ENCODE data around the gene GPR162. TPM values are rescaled to one million over a fixed set of nuclear protein-coding genes. Genes with fewer than 3 reads are reported as not detected.

Gene GPR162
- total RNA-seq (2021) (18.3 and 23.2 TPM in 2 replicates), Bru-seq, nascent RNA (percentile 45 among the genes with signal in this experiment), BruChase-seq, experiment 1, labeled RNA remaining after a 2-hour chase (percentile 52 among the genes with signal in this experiment), BruChase-seq, experiment 2, labeled RNA remaining after a 6-hour chase (percentile 62 among the genes with signal in this experiment)
- long read RNA-seq, transcript GPR162-203 (5 exons, 1,610 nt) = major isoform, 10 of 24 reads
- long read RNA-seq, partial matches to known transcripts = 1 of 24 reads
- long read RNA-seq, other reads (novel, unspliced or antisense) = 7 of 24 reads

DNA sequence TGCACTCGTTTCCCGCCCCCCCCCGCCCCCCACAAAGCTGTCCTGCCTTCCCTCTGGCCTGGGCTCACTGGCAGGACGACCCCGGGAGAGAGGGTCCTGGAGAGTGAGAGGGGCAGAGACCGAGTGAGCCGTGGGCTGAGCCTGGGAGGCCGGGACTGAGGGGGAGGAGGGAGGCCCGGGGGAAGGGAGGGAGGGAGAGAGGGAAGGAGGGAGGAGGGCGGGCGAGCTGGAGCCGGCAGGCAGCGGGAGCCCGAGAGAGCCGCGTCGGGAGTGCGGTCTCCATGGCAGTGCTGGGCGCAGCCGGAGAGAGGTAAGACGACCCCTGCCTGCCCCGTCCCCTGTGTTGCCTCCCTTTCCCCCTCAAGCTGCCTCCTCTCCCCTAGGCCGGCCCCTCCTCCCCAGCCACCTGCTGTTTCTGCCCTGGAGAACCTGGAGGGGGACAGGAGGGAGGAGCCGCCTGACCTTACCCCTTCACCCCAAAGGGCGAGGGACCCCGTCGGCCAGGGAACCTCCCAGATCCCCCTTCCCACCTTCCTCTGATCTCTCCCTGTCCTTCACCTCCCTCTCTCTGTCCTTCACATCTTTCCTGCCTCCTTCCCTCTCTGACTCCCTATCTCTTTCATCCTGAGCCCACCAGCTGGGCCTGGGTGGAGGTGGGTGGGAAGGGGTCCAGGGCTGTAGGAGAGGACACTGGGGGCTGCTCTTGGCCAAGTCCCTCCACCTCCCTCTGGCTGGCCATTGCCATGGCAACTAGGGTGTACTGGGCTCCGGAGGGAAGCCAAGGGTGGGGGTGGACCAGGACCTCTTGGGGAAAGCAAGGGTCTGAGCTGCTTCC, at the start of gene GPR162:
TSS of gene GPR162 (plus strand) at position 231 of the 835 bp plus-strand sequence. CDS start 2,078 bp downstream, outside the sequence.
- Histone ChIP-seq H3K9me3 (ENCODE audit: low read depth, low read length, poor library complexity, severe bottlenecking) (no peaks in the 10 kb centered on the region), H3K4me1 (ENCODE audit: insufficient read depth, low read length, poor library complexity, severe bottlenecking) (peaks cover 29% of the 10 kb centered on the region), H3K36me3 (ENCODE audit: insufficient read depth, low read length, poor library complexity, severe bottlenecking) (no peaks in the 10 kb centered on the region), H3K27me3 (replicated peaks; ENCODE audit: insufficient read depth, low read depth, low read length, poor library complexity) (no peaks in the 10 kb centered on the region), H3K4me3 (ENCODE audit: low read depth, low read length, poor library complexity, severe bottlenecking) (peak within 1 kb of the TSS; percentile 62), H3K27ac (ENCODE audit: low read depth, low read length, poor library complexity, severe bottlenecking) (peak within 1 kb of the TSS; percentile 69)
- BruUV-seq (replicated peaks) = no TSS peak
- TF ChIP-seq, protein P1, sequence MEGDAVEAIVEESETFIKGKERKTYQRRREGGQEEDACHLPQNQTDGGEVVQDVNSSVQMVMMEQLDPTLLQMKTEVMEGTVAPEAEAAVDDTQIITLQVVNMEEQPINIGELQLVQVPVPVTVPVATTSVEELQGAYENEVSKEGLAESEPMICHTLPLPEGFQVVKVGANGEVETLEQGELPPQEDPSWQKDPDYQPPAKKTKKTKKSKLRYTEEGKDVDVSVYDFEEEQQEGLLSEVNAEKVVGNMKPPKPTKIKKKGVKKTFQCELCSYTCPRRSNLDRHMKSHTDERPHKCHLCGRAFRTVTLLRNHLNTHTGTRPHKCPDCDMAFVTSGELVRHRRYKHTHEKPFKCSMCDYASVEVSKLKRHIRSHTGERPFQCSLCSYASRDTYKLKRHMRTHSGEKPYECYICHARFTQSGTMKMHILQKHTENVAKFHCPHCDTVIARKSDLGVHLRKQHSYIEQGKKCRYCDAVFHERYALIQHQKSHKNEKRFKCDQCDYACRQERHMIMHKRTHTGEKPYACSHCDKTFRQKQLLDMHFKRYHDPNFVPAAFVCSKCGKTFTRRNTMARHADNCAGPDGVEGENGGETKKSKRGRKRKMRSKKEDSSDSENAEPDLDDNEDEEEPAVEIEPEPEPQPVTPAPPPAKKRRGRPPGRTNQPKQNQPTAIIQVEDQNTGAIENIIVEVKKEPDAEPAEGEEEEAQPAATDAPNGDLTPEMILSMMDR (conservative IDR thresholded peaks at IDR 0.05; ENCODE audit: low read depth, low read length) = no peak
- TF ChIP-seq EZH2 (IDR thresholded peaks at IDR 0.05; ENCODE audit: borderline replicate concordance, low read depth, low read length, poor library complexity, severe bottlenecking) = no peak
- POLR2A ChIA-PET (ENCODE audit: low non-redundant PET) = interaction anchor here (0.8 kb wide), 1 partner anchor 132 kb away, joined by 6 read pairs; no protein-coding TSS in a partner anchor
- CTCF ChIA-PET = interaction anchor here (0.5 to 1.9 kb wide), 4 partner anchors 47 to 157 kb away, joined by 3 to 6 read pairs (median 5); partner anchors contain the start of gene MLF2
- DNase-seq (ENCODE audit: low spot score) = peak; percentile 81
- intact Hi-C loops (cut with micrococcal nuclease; ENCODE audit: unreplicated experiment) = no loop called here

DNA sequence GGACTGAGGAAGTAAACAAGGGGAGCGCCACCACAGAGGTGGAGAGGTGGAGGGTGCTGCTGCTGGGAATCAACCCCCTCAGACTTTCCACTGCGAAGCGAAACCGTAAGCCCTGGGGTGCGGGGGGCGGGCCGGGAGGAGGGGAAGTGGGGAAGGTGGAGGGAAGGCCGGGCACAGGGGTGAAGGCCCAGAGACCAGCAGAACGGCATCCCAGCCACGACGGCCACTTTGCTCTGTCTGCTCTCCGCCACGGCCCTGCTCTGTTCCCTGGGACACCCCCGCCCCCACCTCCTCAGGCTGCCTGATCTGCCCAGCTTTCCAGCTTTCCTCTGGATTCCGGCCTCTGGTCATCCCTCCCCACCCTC, 49.3 kb upstream of the GPR162 start, which contains the start of gene LAG3:
TSS of gene LAG3 (plus strand) at position 190 of the 365 bp plus-strand sequence. CDS start 333 bp downstream, outside the sequence.
- intact Hi-C loops (cut with micrococcal nuclease; ENCODE audit: unreplicated experiment) = no loop called here
- no peak within 1 kb of the TSS for H3K4me3 ChIP-seq (ENCODE audit: low read depth, low read length, poor library complexity, severe bottlenecking)
- no peaks in the 10 kb centered on the region for H3K27me3 ChIP-seq (replicated peaks; ENCODE audit: insufficient read depth, low read depth, low read length, poor library complexity)
- DNase-seq (ENCODE audit: low spot score) = no peak
- H3K36me3 ChIP-seq (ENCODE audit: insufficient read depth, low read length, poor library complexity, severe bottlenecking) = peaks cover 47% of the 10 kb centered on the region
- no TSS peak for BruUV-seq (replicated peaks)
- ChIA-PET CTCF (interaction anchor here (0.7 kb wide), 1 partner anchor 18 kb away, joined by 6 read pairs; no protein-coding TSS in a partner anchor), POLR2A (ENCODE audit: low non-redundant PET) (no interaction called here)
- peak within 1 kb of the TSS; percentile 40 for H3K27ac ChIP-seq (ENCODE audit: low read depth, low read length, poor library complexity, severe bottlenecking)
- H3K9me3 ChIP-seq (ENCODE audit: low read depth, low read length, poor library complexity, severe bottlenecking) = no peaks in the 10 kb centered on the region
- H3K4me1 ChIP-seq (ENCODE audit: insufficient read depth, low read length, poor library complexity, severe bottlenecking) = peaks cover 17% of the 10 kb centered on the region
- TF ChIP-seq EZH2 (IDR thresholded peaks at IDR 0.05; ENCODE audit: borderline replicate concordance, low read depth, low read length, poor library complexity, severe bottlenecking) = no peak
- TF ChIP-seq, protein P1 (conservative IDR thresholded peaks at IDR 0.05; ENCODE audit: low read depth, low read length) = no peak

DNA sequence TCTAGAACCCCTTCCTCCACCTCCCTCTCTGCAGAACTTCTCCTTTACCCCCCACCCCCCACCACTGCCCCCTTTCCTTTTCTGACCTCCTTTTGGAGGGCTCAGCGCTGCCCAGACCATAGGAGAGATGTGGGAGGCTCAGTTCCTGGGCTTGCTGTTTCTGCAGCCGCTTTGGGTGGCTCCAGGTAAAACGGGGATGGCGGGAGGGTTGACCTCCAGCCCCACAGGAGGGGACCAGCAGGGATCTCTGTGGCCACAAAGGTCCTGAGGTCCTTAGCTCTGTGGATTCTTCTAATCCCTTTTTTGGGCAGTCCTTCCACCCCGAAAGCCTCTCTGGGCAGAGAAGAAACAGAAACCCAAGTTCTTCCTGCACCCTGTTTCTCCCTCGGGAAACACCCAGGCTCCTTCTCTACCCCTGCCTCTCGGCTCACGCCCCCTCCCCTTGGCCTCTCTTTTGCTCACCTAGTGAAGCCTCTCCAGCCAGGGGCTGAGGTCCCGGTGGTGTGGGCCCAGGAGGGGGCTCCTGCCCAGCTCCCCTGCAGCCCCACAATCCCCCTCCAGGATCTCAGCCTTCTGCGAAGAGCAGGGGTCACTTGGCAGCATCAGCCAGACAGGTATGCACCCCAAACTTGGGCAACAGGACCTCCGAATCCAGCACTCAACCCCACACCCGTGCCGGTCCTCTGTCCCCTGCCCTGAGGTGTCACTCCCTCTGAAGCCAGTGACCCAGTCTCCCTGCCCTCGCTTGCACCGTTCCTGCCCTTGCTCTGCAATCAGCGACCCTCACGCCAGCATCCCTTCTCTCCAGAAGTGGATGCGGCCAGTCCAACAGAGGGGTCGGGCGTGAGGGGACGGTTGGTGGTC, 48.7 kb upstream of the GPR162 start:
- POLR2A ChIA-PET (ENCODE audit: low non-redundant PET) = no interaction called here
- Histone ChIP-seq H3K27ac (ENCODE audit: low read depth, low read length, poor library complexity, severe bottlenecking) (no peak overlapping the region), H3K27me3 (replicated peaks; ENCODE audit: insufficient read depth, low read depth, low read length, poor library complexity) (no peaks in the 10 kb centered on the region), H3K4me3 (ENCODE audit: low read depth, low read length, poor library complexity, severe bottlenecking) (no peak overlapping the region), H3K9me3 (ENCODE audit: low read depth, low read length, poor library complexity, severe bottlenecking) (no peaks in the 10 kb centered on the region), H3K36me3 (ENCODE audit: insufficient read depth, low read length, poor library complexity, severe bottlenecking) (peaks cover 50% of the 10 kb centered on the region), H3K4me1 (ENCODE audit: insufficient read depth, low read length, poor library complexity, severe bottlenecking) (peaks cover 17% of the 10 kb centered on the region)
- BruUV-seq (replicated peaks) = no TSS peak
- TF ChIP-seq, protein P1 (conservative IDR thresholded peaks at IDR 0.05; ENCODE audit: low read depth, low read length) = no peak
- no peak for TF ChIP-seq EZH2 (IDR thresholded peaks at IDR 0.05; ENCODE audit: borderline replicate concordance, low read depth, low read length, poor library complexity, severe bottlenecking)
- CTCF ChIA-PET = no interaction called here
- no peak for DNase-seq (ENCODE audit: low spot score)
- intact Hi-C loops (cut with micrococcal nuclease; ENCODE audit: unreplicated experiment) = no loop called here

All from A673 (cell line).